Measurements from ENCODE around the gene IL32.

The IL32 gene

GRCh38 chr16:3025032-3026002, 40.1 kb upstream of the IL32 start:
- H3F3A ChIP-seq (ENCODE audit: insufficient read depth, low read length), result no peaks in the 10 kb centered on the region
- H3K27me3 ChIP-seq (ENCODE audit: insufficient read depth, low read length), result peaks cover 3% of the 10 kb centered on the region
- H4K20me1 ChIP-seq (ENCODE audit: insufficient read depth, low read length), result no peaks in the 10 kb centered on the region
- no peak overlapping the region for H3K9ac ChIP-seq (ENCODE audit: low read length)
- peaks cover 38% of the 10 kb centered on the region for H3K4me1 ChIP-seq (ENCODE audit: insufficient read depth, low read length, severe bottlenecking)
- H3K4me3 ChIP-seq (ENCODE audit: low read depth, low read length, poor library complexity, severe bottlenecking), result no peak overlapping the region
- H3K9me3 ChIP-seq (ENCODE audit: low read length), result no peaks in the 10 kb centered on the region
- H3K79me2 ChIP-seq (ENCODE audit: insufficient read depth, low read length), result no peaks in the 10 kb centered on the region
- peaks cover 11% of the 10 kb centered on the region for H3K36me3 ChIP-seq (ENCODE audit: insufficient read depth, low read length)
- H2AFZ ChIP-seq (ENCODE audit: low read length), result no peak overlapping the region
- H3K4me2 ChIP-seq (ENCODE audit: low read length), result no peak overlapping the region
- H3K27ac ChIP-seq (ENCODE audit: low read depth, low read length, poor library complexity, severe bottlenecking), result no peak overlapping the region
- H3K9me2 ChIP-seq (ENCODE audit: low read depth, low read length), result no peaks in the 10 kb centered on the region
- no peak for TF ChIP-seq CTCF (IDR thresholded peaks at IDR 0.05; ENCODE audit: low read length)
- no peak for TF ChIP-seq EZH2 (IDR thresholded peaks at IDR 0.05; ENCODE audit: borderline replicate concordance, low read length)

- no peak overlapping the region for H3K9ac ChIP-seq (ENCODE audit: low read length)
- H3K79me2 ChIP-seq (ENCODE audit: insufficient read depth, low read length), result no peaks in the 10 kb centered on the region
- H3K9me3 ChIP-seq (ENCODE audit: low read length), result no peaks in the 10 kb centered on the region
- no peaks in the 10 kb centered on the region for H3F3A ChIP-seq (ENCODE audit: insufficient read depth, low read length)
- H3K27me3 ChIP-seq (ENCODE audit: insufficient read depth, low read length), result peaks cover 3% of the 10 kb centered on the region
- peaks cover 31% of the 10 kb centered on the region for H3K4me1 ChIP-seq (ENCODE audit: insufficient read depth, low read length, severe bottlenecking)
- H3K36me3 ChIP-seq (ENCODE audit: insufficient read depth, low read length), result peaks cover 11% of the 10 kb centered on the region
- H4K20me1 ChIP-seq (ENCODE audit: insufficient read depth, low read length), result no peaks in the 10 kb centered on the region
- no peak overlapping the region for H3K27ac ChIP-seq (ENCODE audit: low read depth, low read length, poor library complexity, severe bottlenecking)
- no peak overlapping the region for H3K4me2 ChIP-seq (ENCODE audit: low read length)
- TF ChIP-seq CTCF (IDR thresholded peaks at IDR 0.05; ENCODE audit: low read length), result no peak
- no peak for TF ChIP-seq EZH2 (IDR thresholded peaks at IDR 0.05; ENCODE audit: borderline replicate concordance, low read length)
- H2AFZ ChIP-seq (ENCODE audit: low read length), result no peak overlapping the region
- H3K4me3 ChIP-seq (ENCODE audit: low read depth, low read length, poor library complexity, severe bottlenecking), result no peak overlapping the region
- no peaks in the 10 kb centered on the region for H3K9me2 ChIP-seq (ENCODE audit: low read depth, low read length)
Observed at GRCh38 chr16:3026003-3026378, 39.4 kb upstream of the IL32 start.

- H4K20me1 ChIP-seq (ENCODE audit: insufficient read depth, low read length), result no peaks in the 10 kb centered on the region
- no peak overlapping the region for H3K9ac ChIP-seq (ENCODE audit: low read length)
- peaks cover 23% of the 10 kb centered on the region for H3K4me1 ChIP-seq (ENCODE audit: insufficient read depth, low read length, severe bottlenecking)
- H3K4me3 ChIP-seq (ENCODE audit: low read depth, low read length, poor library complexity, severe bottlenecking), result no peak overlapping the region
- peaks cover 11% of the 10 kb centered on the region for H3K36me3 ChIP-seq (ENCODE audit: insufficient read depth, low read length)
- H3K4me2 ChIP-seq (ENCODE audit: low read length), result no peak overlapping the region
- H2AFZ ChIP-seq (ENCODE audit: low read length), result no peak overlapping the region
- TF ChIP-seq EZH2 (IDR thresholded peaks at IDR 0.05; ENCODE audit: borderline replicate concordance, low read length), result no peak
- TF ChIP-seq CTCF (IDR thresholded peaks at IDR 0.05; ENCODE audit: low read length), result no peak
- H3K79me2 ChIP-seq (ENCODE audit: insufficient read depth, low read length), result no peaks in the 10 kb centered on the region
- H3K27ac ChIP-seq (ENCODE audit: low read depth, low read length, poor library complexity, severe bottlenecking), result no peak overlapping the region
- no peaks in the 10 kb centered on the region for H3K9me3 ChIP-seq (ENCODE audit: low read length)
- H3F3A ChIP-seq (ENCODE audit: insufficient read depth, low read length), result no peaks in the 10 kb centered on the region
- peaks cover 3% of the 10 kb centered on the region for H3K27me3 ChIP-seq (ENCODE audit: insufficient read depth, low read length)
- no peaks in the 10 kb centered on the region for H3K9me2 ChIP-seq (ENCODE audit: low read depth, low read length)
Observed at GRCh38 chr16:3026609-3027488, 38.6 kb upstream of the IL32 start.
